ENCODE results near the gene CUL5.

The CUL5 gene

DNA sequence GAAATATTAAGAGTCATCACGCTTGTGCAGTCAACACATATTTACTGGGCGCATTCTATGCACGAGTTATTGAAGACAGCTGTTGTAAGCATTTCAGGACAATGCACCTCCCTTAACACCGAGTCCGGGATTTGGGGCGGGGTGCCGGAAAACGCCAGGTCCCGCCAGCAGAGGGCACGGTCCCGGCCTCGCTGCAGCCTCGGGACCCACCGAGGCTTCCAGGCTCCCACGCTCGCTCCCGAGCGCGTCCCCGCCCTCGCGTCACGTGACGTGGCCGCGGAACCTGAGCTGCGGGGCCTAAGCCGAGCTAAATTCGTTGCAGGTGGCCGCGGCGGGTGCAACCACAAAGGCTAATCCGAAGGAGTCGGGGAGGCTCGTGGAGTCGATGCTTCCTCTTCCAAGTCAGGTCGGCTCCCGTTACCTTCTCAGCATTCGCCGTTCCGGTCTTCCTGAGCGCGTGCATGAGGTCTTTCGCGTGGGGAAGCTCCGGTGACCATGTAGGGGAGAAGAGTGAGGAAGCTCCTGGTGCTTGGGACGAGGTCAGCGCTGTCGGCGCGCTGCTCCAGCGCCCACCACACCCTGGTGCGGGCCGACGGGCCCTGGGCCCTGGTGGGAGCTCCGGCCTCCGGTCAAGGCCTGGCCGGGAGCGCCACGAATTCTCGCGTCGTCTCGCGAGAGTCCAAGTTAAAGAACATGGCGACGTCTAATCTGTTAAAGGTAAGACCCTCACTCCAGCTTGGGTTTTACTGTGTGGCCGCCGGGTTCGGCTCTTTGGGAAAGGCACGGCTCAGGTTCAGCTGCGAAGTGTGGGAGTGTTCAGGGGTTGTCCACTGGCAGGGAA, at the start of gene CUL5:
TSS of gene CUL5 (plus strand) at position 243 of the 841 bp plus-strand sequence. CDS start at position 694, 451 bp downstream.
- peak; percentile 26 for DNase-seq

- no peak for DNase-seq
Observed at GRCh38 chr11:107961480-107961879, 47.2 kb upstream of the CUL5 start.

GRCh38 chr11:107962181-107962580, 46.5 kb upstream of the CUL5 start:
- DNase-seq = no peak

DNA sequence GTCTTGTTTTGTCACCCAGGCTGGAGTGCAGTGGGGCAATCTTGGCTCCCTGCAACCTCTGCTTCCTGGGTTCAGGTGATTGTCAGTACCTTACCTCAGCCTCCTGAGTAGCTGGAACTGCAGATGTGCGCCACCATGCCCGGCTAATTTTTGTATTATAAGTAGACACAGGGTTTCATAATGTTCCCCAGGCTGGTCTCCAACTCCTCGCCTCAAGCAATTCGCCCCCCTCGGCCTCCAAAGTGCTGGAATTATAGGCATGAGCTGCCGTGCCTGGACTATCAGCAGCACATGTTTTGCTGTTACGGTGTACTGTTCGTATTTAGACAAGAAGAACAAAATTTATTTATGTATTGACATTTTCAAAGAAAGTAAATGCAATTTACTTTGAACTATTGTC, 45.6 kb upstream of the CUL5 start:
- no peak for DNase-seq

GRCh38 chr11:107969219-107969618, 39.5 kb upstream of the CUL5 start:
- no peak for DNase-seq

DNA sequence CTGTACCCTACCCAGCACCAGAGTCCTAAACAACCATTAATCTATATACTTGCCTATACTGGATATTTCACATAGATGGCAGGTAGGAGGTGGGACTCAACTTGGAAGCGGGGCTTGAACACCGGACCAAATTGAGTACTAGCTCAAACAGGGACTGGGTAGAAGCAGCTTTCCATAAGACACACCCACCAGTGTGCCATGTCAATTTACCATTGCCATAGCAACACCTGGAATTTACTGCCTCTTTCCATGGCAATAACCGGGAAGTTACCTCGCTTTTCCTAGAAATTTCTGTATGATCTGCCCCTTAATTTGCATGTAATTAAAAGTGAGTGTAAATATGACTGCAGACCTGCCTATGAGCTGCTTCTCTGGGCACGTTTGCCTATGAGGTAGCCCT, 38.6 kb upstream of the CUL5 start:
- DNase-seq = no peak

DNA sequence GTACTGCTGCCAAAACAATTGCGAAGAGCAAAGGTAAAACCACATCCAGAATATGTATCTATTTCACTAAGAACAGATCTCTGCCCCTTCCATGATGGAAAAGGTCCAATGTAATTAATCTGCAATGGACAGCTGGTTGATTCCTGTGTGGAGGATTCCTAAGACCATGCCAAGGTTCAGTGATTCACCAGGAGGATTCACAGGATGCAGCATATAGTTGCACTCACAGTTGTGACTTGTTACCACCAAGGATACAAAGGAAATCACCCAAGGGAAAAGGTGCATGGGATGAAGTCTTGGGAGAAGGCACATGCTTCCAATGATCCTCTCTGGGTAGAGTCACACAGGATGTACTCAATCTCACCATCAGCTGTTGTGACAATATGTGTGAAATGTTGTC, 35.1 kb upstream of the CUL5 start:
- no peak for DNase-seq

- no peak for DNase-seq
Observed at GRCh38 chr11:107988397-107989158, 20.1 kb upstream of the CUL5 start.

DNA sequence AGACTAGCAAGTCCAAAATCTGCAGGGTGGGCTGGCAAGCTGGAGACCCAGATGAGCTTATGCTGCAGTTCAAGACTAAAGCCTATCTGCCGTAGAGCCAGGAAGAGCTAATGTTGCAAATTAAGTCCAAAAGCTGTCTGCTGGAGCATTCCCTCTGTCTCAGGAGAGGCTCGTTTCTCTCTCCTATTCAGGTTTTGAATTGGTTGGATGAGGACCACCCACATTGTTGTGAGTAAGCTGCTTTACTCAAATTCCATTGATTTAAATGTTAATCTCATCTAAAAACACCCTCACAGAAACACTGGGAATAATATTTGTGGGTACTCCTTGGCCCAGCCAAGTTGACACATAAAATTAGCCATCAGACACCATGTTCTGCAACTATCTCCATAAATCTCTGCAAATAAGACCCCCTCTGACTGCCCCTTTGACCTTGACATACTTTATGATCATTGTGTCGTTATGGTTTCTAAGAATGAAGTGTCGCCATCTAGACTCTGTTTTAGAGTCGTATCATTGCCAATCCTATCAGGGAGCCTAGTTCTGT, 16.8 kb upstream of the CUL5 start:
- no peak for DNase-seq

GRCh38 chr11:107996006-107996776, 12.5 kb upstream of the CUL5 start:
- DNase-seq = no peak

GRCh38 chr11:107998761-107999160, 9.9 kb upstream of the CUL5 start:
- DNase-seq = no peak

GRCh38 chr11:107999759-108000455, 8.8 kb upstream of the CUL5 start:
- peak; percentile 0 for DNase-seq

DNA sequence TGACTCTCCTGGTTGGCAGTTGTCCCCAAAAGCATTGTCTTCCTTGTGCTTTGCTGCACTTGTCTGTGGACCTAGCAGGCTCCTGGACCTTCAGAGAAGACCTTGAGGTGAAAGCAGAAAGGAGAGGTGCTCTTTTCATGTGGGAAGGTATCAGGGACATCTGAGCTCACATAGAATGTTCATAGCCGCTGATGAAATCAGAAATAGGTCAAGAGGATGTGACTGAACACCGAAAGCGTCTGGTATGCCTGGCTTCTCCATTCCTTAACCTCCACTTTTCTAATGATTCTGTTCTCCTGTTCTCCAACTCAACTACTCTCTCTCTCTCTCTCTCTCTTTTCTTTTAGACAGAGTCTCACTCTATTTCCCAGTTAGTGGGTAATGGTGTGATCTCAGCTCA, 6.2 kb upstream of the CUL5 start:
- DNase-seq = no peak

DNA sequence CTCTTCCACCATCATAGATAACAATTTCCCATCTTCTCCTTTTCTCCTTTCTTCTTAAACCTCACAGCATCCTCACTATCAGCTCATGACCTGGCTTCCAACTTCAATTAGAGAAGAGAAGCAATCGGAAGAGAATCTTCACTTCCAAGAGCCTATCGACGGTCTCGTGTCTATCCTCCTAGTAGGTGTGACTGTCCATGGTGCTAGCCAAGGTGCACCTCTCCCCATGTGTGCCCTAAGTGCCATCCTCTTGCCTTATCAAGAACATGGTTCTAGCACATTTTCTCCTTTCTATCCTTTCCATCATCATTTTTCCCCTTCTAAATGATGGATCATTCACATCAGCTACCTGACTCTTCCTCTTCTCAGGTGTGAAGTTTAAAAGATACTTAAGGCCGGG, 5.1 kb upstream of the CUL5 start:
- DNase-seq = no peak

DNA sequence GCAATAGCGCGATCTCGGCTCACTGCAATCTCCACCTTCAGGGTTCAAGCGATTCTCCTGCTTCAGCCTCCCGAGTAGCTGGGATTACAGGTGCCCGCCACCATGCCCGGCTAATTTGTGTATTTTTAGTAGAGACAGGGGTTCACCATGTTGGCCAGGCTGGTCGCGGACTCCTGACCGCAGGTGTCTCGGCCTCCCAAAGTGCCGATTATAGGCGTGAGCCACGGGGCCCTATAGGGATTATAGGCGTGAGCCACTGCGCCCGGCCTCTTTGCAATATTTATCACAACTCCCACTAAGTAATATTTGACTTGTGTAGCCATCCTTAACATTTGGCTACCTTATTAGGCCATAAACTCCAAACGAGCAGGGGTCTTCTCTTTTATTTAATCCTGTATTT, 879 bp upstream of the CUL5 start:
- DNase-seq = no peak

DNA sequence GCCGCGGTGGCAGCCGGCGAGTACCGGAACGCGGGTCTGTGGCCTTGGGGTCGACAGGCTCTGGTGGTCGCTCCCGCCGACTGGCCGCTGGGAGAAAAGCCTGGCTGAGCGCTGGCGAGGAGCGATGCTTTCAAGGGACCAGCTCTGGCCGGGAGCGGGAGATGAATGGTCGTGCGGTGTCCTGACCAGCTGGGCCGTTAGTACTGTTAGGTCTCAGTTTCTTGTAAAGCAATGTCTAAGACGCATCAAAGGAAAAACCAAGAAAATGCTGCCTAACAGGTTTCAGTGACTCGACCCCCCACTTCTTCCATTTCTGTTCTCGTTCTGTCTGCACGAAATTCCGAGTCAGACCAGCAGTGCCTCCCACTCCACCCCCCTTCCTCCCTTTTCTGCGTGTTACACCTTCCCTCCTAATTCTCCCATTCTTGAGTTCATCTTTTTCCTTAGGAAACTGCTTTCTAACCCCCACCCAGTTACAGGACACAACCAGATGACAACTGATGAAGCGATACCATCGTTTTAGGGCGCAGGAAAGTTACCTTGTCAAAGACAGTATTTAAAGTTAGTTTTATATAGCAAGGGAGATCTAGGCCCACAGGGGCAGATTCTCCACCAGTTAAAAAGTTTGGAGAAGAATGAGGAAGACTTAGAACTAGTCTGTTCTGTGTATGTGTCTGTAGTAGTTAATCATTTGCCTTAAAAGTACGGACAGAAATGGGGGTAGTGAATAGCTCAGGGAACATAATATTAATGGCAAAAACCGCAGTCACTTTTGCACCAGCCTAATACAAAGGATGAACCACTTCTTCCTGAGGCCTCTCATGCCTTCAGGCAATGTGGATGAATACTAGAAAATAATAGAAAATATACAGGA, 1.0 kb downstream of the CUL5 start:
- no peak for DNase-seq

- no peak for DNase-seq
Observed at GRCh38 chr11:108012139-108012725, 3.5 kb downstream of the CUL5 start.

DNA sequence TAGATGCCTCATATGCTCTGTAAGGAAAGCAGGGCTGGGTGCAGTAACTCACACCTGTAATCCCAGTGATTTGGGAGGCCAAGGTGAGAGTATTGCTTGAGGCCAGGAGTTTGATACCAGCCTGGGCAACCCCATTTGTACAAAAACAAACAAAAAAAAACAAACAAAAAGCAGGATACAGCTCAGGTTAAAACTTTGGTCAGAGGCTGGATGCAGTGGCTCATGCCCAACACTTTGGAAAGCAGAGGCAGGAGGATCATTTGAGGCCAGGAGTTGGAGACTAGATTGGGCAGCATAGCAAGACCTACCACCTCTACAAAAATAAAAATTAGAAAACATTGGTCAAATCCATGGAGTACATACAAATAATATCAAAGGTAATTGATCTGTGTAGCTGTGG, 7.9 kb downstream of the CUL5 start:
- no peak for DNase-seq

DNA sequence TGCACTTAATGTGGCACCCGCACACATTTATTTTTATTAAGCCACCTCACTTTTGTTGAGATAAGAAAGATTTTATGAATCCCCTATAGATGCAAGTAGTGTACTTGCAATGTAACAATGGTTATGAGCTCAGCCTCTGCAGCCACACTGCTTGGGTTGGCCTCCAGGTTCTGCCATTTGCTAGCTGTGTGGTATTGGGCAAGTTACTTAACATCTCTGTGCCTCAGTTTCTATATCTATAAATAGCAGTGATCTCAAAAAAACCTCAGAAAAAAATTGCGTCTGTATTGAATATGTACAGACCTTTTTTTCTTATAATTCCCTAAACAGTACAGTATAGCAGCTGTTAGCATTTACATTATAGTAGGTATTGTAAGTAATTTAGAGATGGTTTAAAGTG, 10.0 kb downstream of the CUL5 start:
- no peak for DNase-seq

DNA sequence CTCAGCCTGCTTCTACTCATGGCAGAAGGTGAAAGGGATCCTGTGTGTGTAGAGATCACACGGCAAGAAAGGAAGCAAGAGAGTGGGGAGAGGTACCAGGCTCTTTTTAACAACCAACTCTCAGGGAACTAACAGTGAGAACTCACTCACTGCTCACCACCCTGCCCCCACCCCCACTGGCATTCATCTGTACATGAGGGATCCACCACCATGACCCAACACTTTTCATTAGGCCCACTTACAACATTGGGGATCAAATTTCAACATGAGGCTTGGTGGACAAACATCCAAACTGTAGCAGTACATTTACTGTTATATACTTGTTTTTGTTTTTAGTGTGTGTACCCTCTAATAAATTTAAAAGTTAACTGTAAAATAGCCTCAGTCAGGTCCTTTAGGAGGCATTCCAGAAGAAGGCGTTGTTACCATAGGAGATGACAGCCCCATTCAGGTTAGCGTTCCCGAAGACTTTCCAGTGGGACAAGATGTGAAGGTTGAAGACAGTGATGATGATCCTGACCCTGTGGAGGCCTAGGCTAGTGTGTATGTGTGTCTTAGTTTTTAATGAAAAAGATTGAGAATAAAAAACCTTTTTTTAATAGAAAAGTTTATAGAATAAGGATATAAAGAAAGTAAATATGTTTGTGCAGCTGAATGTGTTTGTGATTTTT, 11.3 kb downstream of the CUL5 start:
- no peak for DNase-seq
